HL-60 (cell line): ENCODE results near the gene APOA5.
"Not testable (repeated sequence)": the region's sequence is repeated elsewhere in the genome, so short reads cannot be mapped to it uniquely, and the experiment has no call there.

Experiments used
- DNase-seq, 2 experiments: peaks; one replicate each; pipeline ENCODE4 v3.0.0-alpha.2; 2010 to 2020; ENCODE audit warnings: low read depth in 1 of 2, low spot score in 1 of 2
- H3K27ac ChIP-seq: fragments of 250-450 bp; sonication (Bioruptor Pico); replicated peaks from 2 replicates; pipeline ENCODE4 v1.5.1; 2020; ENCODE audit warnings: mild to moderate bottlenecking, moderate library complexity
- H3K27me3 ChIP-seq: fragments of 250-450 bp; sonication (Bioruptor Pico); 2 replicates; pipeline ENCODE4 v1.5.1; 2021; ENCODE audit warnings: mild to moderate bottlenecking, moderate library complexity; ENCODE audit not compliant: insufficient read depth, poor library complexity, severe bottlenecking
- H3K4me3 ChIP-seq: replicated peaks from 2 replicates; pipeline ENCODE4 v1.5.1; 2011; ENCODE audit warnings: mild to moderate bottlenecking, control low read depth, low read length; ENCODE audit not compliant: insufficient read depth
- GABPA ChIP-seq: IDR thresholded peaks from 2 replicates; pipeline ENCODE4 v1.6.1; 2012; ENCODE audit warnings: low read depth
- POLR2AphosphoS5 ChIP-seq: IDR thresholded peaks from 2 replicates; pipeline ENCODE4 v1.6.1; 2012; ENCODE audit warnings: low read depth
- REST ChIP-seq: IDR thresholded peaks from 2 replicates; pipeline ENCODE4 v1.6.1; 2012; ENCODE audit warnings: low read depth; ENCODE audit not compliant: insufficient replicate concordance
- SPI1 ChIP-seq: IDR thresholded peaks from 2 replicates; pipeline ENCODE4 v1.6.1; 2012; ENCODE audit warnings: low read depth, mild to moderate bottlenecking, borderline replicate concordance
- TF ChIP-seq, protein P1 (sequence below): IDR thresholded peaks from one replicate; pipeline ENCODE4 v1.5.1; 2011; ENCODE audit warnings: low read length, control low read depth, inconsistent platforms; ENCODE audit not compliant: insufficient read depth

The APOA5 gene

DNA sequence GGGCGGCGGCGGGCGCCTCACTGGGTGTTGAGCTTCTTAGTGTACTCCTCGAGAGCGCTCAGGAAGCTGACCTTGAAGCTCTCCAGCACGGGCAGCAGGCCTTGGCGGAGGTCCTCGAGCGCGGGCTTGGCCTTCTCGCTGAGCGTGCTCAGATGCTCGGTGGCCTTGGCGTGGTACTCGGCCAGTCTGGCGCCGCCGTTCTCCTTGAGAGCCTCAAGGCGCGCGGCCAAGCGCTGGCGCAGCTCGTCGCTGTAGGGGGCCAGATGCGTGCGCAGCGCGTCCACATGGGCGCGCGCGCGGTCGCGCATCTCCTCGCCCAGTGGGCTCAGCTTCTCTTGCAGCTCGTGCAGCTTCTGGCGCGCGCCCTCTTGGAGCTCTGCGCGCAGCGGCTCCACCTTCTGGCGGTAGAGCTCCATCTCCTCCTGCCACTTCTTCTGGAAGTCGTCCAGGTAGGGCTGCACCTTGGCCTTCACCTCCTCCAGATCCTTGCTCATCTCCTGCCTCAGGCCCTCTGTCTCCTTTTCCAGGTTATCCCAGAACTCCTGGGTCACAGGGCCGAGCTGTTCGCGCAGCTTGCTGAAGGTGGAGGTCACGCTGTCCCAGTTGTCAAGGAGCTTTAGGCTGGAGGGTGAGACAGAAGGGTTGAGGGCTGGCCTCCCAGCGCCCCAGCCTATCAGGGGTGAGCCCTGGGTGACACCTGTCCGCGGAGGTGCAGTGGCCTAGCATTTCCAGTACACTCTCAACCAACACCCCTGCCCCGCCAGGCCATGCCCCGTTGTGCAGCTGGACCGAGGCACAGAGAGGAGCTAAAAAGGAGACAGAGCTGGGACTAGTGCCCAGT lies 44.3 kb upstream of the APOA5 start:
- DNase-seq, result peak; percentile 82 to 83
- peak overlapping the region; percentile 66 for H3K27ac ChIP-seq
- no peaks in the 10 kb centered on the region for H3K27me3 ChIP-seq
- peak; percentile 35 for TF ChIP-seq POLR2AphosphoS5
- TF ChIP-seq, protein P1, sequence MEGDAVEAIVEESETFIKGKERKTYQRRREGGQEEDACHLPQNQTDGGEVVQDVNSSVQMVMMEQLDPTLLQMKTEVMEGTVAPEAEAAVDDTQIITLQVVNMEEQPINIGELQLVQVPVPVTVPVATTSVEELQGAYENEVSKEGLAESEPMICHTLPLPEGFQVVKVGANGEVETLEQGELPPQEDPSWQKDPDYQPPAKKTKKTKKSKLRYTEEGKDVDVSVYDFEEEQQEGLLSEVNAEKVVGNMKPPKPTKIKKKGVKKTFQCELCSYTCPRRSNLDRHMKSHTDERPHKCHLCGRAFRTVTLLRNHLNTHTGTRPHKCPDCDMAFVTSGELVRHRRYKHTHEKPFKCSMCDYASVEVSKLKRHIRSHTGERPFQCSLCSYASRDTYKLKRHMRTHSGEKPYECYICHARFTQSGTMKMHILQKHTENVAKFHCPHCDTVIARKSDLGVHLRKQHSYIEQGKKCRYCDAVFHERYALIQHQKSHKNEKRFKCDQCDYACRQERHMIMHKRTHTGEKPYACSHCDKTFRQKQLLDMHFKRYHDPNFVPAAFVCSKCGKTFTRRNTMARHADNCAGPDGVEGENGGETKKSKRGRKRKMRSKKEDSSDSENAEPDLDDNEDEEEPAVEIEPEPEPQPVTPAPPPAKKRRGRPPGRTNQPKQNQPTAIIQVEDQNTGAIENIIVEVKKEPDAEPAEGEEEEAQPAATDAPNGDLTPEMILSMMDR, result peak; percentile 62
- no peak for TF ChIP-seq GABPA
- H3K4me3 ChIP-seq, result peak overlapping the region; percentile 27

DNA sequence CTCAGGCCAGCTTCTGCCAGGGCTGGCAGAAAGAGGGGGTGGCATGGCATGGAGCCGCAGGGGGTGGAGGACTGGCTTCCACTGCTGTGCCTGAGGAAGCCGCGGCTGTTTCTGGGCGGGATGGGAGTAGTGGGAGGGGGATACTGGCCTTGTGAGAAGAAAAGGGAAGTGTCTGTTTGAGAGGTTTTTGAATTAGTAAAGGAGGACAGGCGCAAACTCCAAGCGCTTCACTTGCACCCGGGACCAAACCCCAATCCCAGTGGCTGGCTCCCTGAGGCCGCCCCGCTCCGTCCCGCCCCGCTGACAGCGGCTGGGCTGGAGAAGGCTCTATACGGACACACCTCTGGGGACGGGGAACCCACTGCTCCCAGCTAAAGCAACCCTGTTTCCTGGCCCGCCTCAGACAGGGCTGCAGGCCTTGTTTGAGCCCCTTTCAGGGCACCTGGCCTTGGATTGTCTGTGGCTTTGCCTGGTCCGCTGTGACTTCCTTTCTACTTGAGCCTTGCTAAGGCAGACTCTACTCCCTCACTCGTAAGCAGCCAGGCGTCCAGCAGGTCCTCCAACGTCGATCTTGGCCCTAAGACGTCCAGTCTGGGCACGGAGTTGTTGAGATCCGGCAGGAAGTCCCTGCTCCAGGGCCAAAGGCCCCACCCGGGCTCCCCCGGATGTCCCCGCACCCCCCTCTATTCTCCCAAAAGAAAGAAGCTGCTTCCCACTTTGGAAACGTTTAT lies 43.5 kb upstream of the APOA5 start:
- TF ChIP-seq REST (no peak), SPI1 (peak; percentile 92), POLR2AphosphoS5 (no peak; the same call in 1 of the 2 replicates), GABPA (no peak)
- TF ChIP-seq, protein P1, result no peak
- Histone ChIP-seq H3K27ac (peak overlapping the region; percentile 66), H3K27me3 (no peaks in the 10 kb centered on the region), H3K4me3 (no peak overlapping the region; the same call in 1 of the 2 replicates)
- peak in 1 of 2 experiments; percentile 71 for DNase-seq

DNA sequence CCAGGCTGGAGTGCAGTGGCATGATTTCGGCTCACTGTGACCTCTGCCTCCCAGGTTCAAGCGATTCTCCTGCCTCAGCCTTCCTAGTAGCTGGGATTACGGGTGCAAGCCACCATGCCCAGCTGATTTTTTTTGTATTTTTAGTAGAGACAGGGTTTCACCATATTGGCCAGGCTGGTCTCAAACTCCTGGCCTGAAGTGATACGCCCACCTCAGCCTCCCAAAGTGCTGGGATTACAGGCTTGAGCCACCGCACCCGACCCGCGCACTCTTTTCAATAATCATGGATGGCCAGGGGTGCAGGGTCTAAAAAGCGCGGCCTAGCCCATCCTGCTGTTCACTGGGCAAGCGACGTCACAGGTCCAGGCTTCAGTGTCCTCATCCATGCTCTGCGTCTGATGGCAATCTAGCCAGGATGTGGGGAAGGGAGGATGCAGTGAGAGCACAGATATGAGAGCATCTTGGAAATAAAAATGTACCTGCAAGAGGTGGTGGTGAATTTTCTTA lies 42.9 kb upstream of the APOA5 start:
- not testable (repeated sequence) for H3K4me3 ChIP-seq, H3K27me3 ChIP-seq, DNase-seq, H3K27ac ChIP-seq

DNA sequence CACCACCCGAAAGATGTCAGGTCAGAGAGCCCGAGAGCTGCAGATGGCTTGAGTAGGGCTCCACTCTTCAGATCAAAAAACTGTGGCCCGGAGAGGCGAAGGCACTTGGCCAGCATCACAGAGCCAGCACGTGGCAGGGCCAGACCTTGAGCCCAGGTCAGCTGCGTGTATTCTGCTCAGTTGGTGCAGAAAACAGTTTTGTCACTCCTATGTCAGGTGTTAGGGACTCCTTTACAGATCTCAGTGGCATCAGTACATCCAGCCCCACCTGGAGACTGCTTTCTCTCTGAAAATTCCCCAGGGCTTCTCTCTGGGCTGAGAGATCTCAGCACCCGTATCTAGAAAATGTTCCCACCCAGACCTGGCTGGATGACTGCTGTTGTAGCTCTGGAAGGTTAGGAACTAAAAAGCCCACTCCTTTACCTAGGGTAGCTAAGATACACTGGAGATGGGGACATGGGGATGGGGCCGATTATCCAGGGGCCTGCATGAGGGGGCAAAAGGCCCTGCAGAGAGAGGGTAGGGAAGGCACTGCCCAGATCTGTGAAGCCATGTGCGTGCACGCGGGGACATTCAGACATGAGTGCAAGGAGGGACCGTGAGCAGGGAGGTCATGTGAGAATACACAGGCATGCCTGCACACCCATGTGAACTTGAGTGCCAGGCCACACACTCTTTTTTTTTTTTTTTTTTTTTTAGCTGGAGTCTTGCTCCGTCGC lies 42.3 kb upstream of the APOA5 start:
- Histone ChIP-seq H3K27me3 (no peaks in the 10 kb centered on the region), H3K4me3 (no peak overlapping the region), H3K27ac (no peak overlapping the region)
- DNase-seq, result no peak
- TF ChIP-seq, protein P1, result no peak
- TF ChIP-seq POLR2AphosphoS5 (no peak), GABPA (no peak), SPI1 (no peak), REST (no peak)
